GM23338 (cell line): ENCODE results near the gene C11orf16. TPM values are rescaled to one million over a fixed set of nuclear protein-coding genes. Genes with fewer than 3 reads are reported as not detected.
"Not testable (repeated sequence)": the region's sequence is repeated elsewhere in the genome, so short reads cannot be mapped to it uniquely, and the experiment has no call there.

Experiments used
- ATAC-seq: fragments of 200-7000 bp; cut with Tn5 transposase; 3 replicates; pipeline ENCODE4 v1.9.1; 2020
- DNase-seq: peaks from one replicate; pipeline ENCODE4 v3.0.0-alpha.2; 2015; ENCODE audit warnings: low spot score
- H2AFZ ChIP-seq: fragments of 200-600 bp; sonication (generic); 2 replicates; pipeline ENCODE4 v1.8.0; 2016; ENCODE audit warnings: antibody characterized with exemption, mild to moderate bottlenecking, moderate library complexity
- H3F3A ChIP-seq: fragments of 200-600 bp; sonication (generic); replicated peaks from 2 replicates; pipeline ENCODE4 v1.8.0; 2017; ENCODE audit warnings: antibody characterized with exemption, mixed run types, low read depth
- H3K27ac ChIP-seq: fragments of 200-600 bp; sonication (generic); 2 replicates; pipeline ENCODE4 v1.6.1; 2016; ENCODE audit warnings: low read depth
- H3K27me3 ChIP-seq: fragments of 200-600 bp; sonication (generic); 2 replicates; pipeline ENCODE4 v1.8.0; 2016; ENCODE audit warnings: mild to moderate bottlenecking, mixed run types, moderate library complexity; ENCODE audit not compliant: insufficient read depth
- H3K36me3 ChIP-seq: fragments of 200-600 bp; sonication (generic); 2 replicates; pipeline ENCODE4 v1.8.0; 2016; ENCODE audit warnings: mild to moderate bottlenecking; ENCODE audit not compliant: insufficient read depth
- H3K4me1 ChIP-seq: fragments of 200-600 bp; sonication (generic); 2 replicates; pipeline ENCODE4 v1.8.0; 2016; ENCODE audit warnings: mild to moderate bottlenecking, moderate library complexity; ENCODE audit not compliant: insufficient read depth
- H3K4me2 ChIP-seq: fragments of 200-600 bp; sonication (generic); 2 replicates; pipeline ENCODE4 v1.7.1; 2017; ENCODE audit warnings: mixed run types
- H3K4me3 ChIP-seq: fragments of 200-600 bp; sonication (generic); 2 replicates; pipeline ENCODE4 v1.6.1; 2016; ENCODE audit warnings: mixed run types
- H3K79me2 ChIP-seq: fragments of 200-600 bp; sonication (generic); replicated peaks from 2 replicates; pipeline ENCODE4 v1.8.0; 2017; ENCODE audit warnings: mild to moderate bottlenecking; ENCODE audit not compliant: insufficient read depth
- H3K9me2 ChIP-seq: fragments of 200-600 bp; sonication (generic); 2 replicates; pipeline ENCODE4 v1.8.0; 2017; ENCODE audit not compliant: insufficient read depth
- H4K20me1 ChIP-seq: fragments of 200-600 bp; sonication (generic); replicated peaks from 2 replicates; pipeline ENCODE4 v1.8.0; 2017; ENCODE audit warnings: mild to moderate bottlenecking; ENCODE audit not compliant: insufficient read depth
- H3K27ac Mint-ChIP-seq: 2 replicates; pipeline ENCODE4 v1.8.0; 2020; ENCODE audit warnings: inconsistent platforms, mild to moderate bottlenecking, moderate library complexity, mixed read lengths
- H3K27me3 Mint-ChIP-seq: 3 replicates; pipeline ENCODE4 v1.8.0; 2022; ENCODE audit warnings: low read depth, mild to moderate bottlenecking, moderate library complexity, mixed read lengths, inconsistent platforms; ENCODE audit not compliant: insufficient read depth, poor library complexity
- H3K36me3 Mint-ChIP-seq: 3 replicates; pipeline ENCODE4 v1.8.0; 2021; ENCODE audit warnings: low read depth, mild to moderate bottlenecking, inconsistent platforms, moderate library complexity, mixed read lengths
- H3K4me1 Mint-ChIP-seq: 3 replicates; pipeline ENCODE4 v1.8.0; 2020; ENCODE audit warnings: mild to moderate bottlenecking, inconsistent platforms, mixed read lengths
- H3K4me3 Mint-ChIP-seq: 3 replicates; pipeline ENCODE4 v1.8.0; 2021; ENCODE audit warnings: moderate library complexity, mild to moderate bottlenecking, inconsistent platforms, mixed read lengths
- H3K9me3 Mint-ChIP-seq: 3 replicates; pipeline ENCODE4 v1.8.0; 2020; ENCODE audit warnings: moderate library complexity, mild to moderate bottlenecking, inconsistent platforms, mixed read lengths
- CREB1 ChIP-seq: fragments of 250-450 bp; sonication (Bioruptor Pico); IDR thresholded peaks from 2 replicates; pipeline ENCODE4 v1.5.0; 2020; ENCODE audit warnings: low read depth, mild to moderate bottlenecking, moderate library complexity
- ETS1 ChIP-seq: IDR thresholded peaks from 2 replicates; pipeline ENCODE4 v1.6.1; 2016; ENCODE audit warnings: antibody characterized with exemption
- EZH2 ChIP-seq: fragments of 200-600 bp; sonication (generic); IDR thresholded peaks from one replicate; pipeline ENCODE4 v1.8.0; 2017; ENCODE audit warnings: antibody characterized with exemption, mild to moderate bottlenecking, low read depth; ENCODE audit not compliant: unreplicated experiment
- POLR2AphosphoS5 ChIP-seq: IDR thresholded peaks from 2 replicates; pipeline ENCODE4 v1.6.1; 2016; ENCODE audit warnings: antibody characterized with exemption, low read depth
- REST ChIP-seq: IDR thresholded peaks from one replicate; pipeline ENCODE4 v1.6.1; 2018; ENCODE audit warnings: antibody characterized with exemption; ENCODE audit not compliant: unreplicated experiment
- ZNF114 ChIP-seq: fragments of 250-450 bp; sonication (Bioruptor Pico); IDR thresholded peaks from 2 replicates; pipeline ENCODE4 v1.5.0; 2020; ENCODE audit warnings: mild to moderate bottlenecking, moderate library complexity
- ZNF331 ChIP-seq: fragments of 250-450 bp; sonication (Bioruptor Pico); IDR thresholded peaks from 2 replicates; pipeline ENCODE4 v1.5.0; 2020; ENCODE audit warnings: low read depth, mild to moderate bottlenecking, moderate library complexity
- polyA plus RNA-seq: library from polyadenylated mRNA; unstranded; fragments of >200 nt; fragmentation: Nextera tagmentation; extraction: Ambion mirVana; gene quantifications from 2 replicates; pipeline ENCODE4 v1.2.1, GENCODE V29; 2016
- total RNA-seq: library from RNA; depleted of rRNA; stranded (reverse); fragments of >200 nt; shearing (Covaris generic); gene quantifications from 2 replicates; pipeline ENCODE4 v1.2.3, GENCODE V29; 2014
- TF ChIP-seq, protein P1 (sequence below): fragments of 250-450 bp; sonication (Bioruptor Pico); IDR thresholded peaks from 2 replicates; pipeline ENCODE4 v1.5.0; 2020; ENCODE audit warnings: mild to moderate bottlenecking, moderate library complexity

C11orf16 gene
- total and polyA plus RNA-seq, 2 experiments from 2014 or later: not detected

DNA sequence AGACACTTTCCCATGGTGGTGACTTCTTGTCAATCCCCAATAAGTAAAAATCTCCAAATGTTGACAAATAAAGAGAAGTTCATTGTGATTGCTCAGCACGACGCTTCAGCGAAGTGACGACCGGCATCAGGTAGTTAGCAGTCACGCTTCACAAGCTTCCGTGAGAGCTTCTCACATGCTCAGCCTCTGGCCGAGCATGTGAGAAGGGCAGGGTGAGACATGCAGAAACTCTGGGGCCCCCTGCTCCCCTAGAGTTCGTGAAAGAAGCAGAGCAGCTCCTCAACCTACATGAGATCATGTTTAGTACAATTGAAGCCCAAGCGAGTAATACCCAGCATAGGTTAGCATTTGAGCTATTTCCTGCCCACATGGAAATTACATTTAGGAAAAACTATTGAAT lies 4.4 kb upstream of the C11orf16 start (continued):
- TF ChIP-seq, protein P1, sequence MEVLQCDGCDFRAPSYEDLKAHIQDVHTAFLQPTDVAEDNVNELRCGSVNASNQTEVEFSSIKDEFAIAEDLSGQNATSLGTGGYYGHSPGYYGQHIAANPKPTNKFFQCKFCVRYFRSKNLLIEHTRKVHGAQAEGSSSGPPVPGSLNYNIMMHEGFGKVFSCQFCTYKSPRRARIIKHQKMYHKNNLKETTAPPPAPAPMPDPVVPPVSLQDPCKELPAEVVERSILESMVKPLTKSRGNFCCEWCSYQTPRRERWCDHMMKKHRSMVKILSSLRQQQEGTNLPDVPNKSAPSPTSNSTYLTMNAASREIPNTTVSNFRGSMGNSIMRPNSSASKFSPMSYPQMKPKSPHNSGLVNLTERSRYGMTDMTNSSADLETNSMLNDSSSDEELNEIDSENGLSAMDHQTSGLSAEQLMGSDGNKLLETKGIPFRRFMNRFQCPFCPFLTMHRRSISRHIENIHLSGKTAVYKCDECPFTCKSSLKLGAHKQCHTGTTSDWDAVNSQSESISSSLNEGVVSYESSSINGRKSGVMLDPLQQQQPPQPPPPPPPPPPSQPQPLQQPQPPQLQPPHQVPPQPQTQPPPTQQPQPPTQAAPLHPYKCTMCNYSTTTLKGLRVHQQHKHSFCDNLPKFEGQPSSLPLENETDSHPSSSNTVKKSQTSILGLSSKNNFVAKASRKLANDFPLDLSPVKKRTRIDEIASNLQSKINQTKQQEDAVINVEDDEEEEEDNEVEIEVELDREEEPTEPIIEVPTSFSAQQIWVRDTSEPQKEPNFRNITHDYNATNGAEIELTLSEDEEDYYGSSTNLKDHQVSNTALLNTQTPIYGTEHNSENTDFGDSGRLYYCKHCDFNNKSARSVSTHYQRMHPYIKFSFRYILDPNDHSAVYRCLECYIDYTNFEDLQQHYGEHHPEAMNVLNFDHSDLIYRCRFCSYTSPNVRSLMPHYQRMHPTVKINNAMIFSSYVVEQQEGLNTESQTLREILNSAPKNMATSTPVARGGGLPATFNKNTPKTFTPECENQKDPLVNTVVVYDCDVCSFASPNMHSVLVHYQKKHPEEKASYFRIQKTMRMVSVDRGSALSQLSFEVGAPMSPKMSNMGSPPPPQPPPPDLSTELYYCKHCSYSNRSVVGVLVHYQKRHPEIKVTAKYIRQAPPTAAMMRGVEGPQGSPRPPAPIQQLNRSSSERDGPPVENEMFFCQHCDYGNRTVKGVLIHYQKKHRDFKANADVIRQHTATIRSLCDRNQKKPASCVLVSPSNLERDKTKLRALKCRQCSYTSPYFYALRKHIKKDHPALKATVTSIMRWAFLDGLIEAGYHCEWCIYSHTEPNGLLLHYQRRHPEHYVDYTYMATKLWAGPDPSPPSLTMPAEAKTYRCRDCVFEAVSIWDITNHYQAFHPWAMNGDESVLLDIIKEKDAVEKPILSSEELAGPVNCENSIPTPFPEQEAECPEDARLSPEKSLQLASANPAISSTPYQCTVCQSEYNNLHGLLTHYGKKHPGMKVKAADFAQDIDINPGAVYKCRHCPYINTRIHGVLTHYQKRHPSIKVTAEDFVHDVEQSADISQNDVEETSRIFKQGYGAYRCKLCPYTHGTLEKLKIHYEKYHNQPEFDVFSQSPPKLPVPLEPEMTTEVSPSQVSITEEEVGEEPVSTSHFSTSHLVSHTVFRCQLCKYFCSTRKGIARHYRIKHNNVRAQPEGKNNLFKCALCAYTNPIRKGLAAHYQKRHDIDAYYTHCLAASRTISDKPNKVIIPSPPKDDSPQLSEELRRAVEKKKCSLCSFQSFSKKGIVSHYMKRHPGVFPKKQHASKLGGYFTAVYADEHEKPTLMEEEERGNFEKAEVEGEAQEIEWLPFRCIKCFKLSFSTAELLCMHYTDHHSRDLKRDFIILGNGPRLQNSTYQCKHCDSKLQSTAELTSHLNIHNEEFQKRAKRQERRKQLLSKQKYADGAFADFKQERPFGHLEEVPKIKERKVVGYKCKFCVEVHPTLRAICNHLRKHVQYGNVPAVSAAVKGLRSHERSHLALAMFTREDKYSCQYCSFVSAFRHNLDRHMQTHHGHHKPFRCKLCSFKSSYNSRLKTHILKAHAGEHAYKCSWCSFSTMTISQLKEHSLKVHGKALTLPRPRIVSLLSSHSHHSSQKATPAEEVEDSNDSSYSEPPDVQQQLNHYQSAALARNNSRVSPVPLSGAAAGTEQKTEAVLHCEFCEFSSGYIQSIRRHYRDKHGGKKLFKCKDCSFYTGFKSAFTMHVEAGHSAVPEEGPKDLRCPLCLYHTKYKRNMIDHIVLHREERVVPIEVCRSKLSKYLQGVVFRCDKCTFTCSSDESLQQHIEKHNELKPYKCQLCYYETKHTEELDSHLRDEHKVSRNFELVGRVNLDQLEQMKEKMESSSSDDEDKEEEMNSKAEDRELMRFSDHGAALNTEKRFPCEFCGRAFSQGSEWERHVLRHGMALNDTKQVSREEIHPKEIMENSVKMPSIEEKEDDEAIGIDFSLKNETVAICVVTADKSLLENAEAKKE (CRISPR knock-in tag): no peak
- no peak for TF ChIP-seq EZH2
- TF ChIP-seq ZNF331: no peak
- TF ChIP-seq REST: no peak
- no peak for TF ChIP-seq CREB1 (CRISPR knock-in tag)
- TF ChIP-seq POLR2AphosphoS5: no peak
- TF ChIP-seq ZNF114: no peak
- TF ChIP-seq ETS1: no peak

DNA sequence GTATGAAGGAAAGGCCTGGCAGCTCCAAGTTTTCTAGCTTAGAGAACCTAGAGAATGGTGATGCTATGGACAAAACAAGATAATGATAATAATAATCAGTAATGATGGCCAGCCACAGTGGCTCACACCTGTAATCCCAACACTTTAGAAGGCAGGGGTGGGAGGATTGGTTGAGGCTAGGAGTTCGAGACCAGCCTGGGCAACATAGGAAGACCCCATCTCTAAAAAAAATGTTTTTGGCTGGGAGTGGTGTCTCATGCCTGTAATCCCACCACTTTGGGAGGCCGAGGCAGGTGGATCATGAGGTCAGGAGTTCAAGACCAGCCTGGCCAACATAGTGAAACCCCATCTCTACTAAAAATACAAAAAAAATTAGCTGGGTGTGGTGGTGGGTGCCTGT lies 3.0 kb upstream of the C11orf16 start:
- not testable (repeated sequence) for H3K4me3 Mint-ChIP-seq

More for the DNA sequence above, 3.0 kb upstream of the C11orf16 start:
- H3K9me2 ChIP-seq, H3K4me2 ChIP-seq, H3K4me3 ChIP-seq, H3F3A ChIP-seq, H3K79me2 ChIP-seq, H3K27ac Mint-ChIP-seq, H3K9me3 Mint-ChIP-seq, H3K4me1 ChIP-seq, H3K36me3 ChIP-seq, H3K27me3 ChIP-seq, H3K36me3 Mint-ChIP-seq, H3K27me3 Mint-ChIP-seq, H3K27ac ChIP-seq, H4K20me1 ChIP-seq, ATAC-seq, H2AFZ ChIP-seq, DNase-seq: not testable (repeated sequence)
- H3K4me1 Mint-ChIP-seq: peaks cover 25% of the 10 kb centered on the region
